ENCODE measurements around the gene CHST1.

CHST1 gene

GRCh38 chr11:45643598-45644260 lies 21.7 kb downstream of the CHST1 start:
- TF ChIP-seq CTCF (IDR thresholded peaks at IDR 0.05) = no peak

DNA sequence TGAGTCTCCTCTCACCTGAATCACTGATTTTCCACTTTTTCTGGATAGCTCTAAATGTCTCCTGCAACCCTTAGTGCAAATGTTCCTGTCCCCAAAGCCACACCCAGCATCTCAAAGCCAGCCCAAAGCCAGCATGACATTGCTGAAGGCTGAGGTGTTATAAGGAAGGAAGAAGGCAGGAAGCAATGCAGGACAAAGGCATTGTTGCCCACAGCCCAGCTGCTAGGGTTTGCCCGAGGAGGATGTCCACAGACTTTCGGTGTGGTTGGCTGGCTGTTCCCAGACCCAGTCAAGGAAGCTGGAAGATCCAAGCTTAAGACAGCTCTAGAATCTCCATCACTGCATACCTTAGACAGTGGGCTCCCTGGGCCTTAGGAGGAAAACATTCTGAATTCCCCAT lies 23.5 kb downstream of the CHST1 start:
- no peak for TF ChIP-seq CTCF (IDR thresholded peaks at IDR 0.05)

DNA sequence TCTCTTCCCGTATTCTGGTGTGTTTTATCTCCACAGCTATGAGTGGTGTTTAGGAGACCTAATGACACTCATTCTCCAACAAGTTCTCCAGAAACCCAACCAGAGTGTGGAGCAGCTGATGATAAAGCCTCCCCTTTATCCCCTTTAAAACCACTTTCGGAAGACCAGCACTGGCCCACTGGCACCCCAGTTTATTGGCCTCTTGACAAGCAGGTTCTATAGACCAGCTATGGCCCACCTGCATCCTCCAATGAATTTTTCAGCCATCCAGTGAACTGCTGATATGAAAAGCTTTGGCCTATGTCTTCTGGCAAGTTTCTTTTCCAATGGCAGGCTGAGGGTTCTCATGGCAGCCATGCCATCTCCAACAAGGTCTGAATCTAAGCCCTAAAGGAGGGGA lies 27.4 kb downstream of the CHST1 start:
- no peak for TF ChIP-seq CTCF (IDR thresholded peaks at IDR 0.05)

DNA sequence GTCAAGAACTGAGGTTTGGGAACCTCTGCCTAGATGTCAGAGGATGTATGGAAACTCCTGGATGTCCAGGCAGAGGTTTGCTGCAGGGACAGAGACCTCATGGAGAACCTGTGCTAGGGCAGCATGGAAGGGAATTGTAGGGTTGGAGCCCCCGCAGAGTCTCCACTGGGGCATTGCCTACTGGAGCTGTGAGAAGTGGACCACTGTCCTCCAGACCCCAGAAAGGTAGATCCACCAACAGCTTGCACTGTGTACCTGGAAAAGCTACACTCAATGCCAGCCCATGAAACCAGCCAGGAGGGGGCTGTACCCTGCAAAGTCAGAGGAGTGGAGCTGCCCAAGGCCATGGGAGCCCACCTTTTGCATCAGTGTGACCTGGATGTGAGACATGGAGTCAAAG lies 29.5 kb downstream of the CHST1 start:
- TF ChIP-seq CTCF (IDR thresholded peaks at IDR 0.05) = no peak

- TF ChIP-seq CTCF (IDR thresholded peaks at IDR 0.05) = no peak
These were observed 39.8 kb downstream of the CHST1 start for GRCh38 chr11:45625611-45626010.

DNA sequence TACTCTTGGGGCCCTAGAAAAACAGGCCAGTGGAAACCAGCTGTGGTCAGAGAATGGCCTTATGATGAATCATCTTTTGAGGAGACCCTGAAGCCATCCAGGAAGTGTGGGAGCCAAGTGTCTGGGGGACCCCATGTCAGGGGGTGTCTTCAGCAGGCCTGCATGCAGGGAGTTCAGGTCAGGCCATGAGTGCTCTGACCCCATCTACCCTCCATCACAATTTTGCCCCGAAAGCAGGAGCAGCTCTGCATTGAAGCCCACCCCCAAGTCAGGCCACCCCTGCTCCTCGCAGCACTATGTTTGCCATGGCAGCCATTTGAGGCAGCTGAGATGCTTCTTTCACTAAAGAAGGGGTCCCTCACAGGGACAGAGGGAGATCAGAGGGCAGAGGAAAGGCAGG lies 41.3 kb downstream of the CHST1 start:
- TF ChIP-seq CTCF (IDR thresholded peaks at IDR 0.05) = no peak

DNA sequence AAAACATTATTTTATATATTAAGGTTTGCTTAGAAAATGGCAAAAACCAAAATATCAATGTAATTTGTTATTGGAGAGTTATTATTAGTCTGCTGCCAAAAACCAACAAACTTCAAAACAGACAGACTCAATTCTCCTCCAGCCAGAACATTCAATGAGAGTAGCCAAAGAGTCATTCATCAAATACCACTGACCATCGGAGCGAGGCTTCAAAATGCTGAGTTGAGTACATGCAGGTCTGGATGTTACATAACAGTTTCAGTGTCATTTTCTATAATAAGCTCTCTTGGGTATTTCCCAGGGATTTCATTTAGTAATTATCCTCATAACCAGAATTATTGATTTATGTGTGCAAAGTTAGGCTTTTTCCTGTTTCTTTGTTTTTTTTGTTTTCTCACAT lies 42.6 kb downstream of the CHST1 start:
- no peak for TF ChIP-seq CTCF (IDR thresholded peaks at IDR 0.05)

GRCh38 chr11:45622283-45622682 lies 43.1 kb downstream of the CHST1 start:
- TF ChIP-seq CTCF (IDR thresholded peaks at IDR 0.05) = no peak
